DND-41 (cell line): Measurements from ENCODE around the gene PFDN1.

Experiments
- CTCF ChIP-seq: IDR thresholded peaks from 2 replicates; pipeline ENCODE4 v1.5.1; 2012; ENCODE audit warnings: borderline replicate concordance, low read length, moderate library complexity, mild to moderate bottlenecking; ENCODE audit not compliant: poor library complexity, severe bottlenecking; ENCODE audit errors: extremely low read depth
- EZH2 ChIP-seq: IDR thresholded peaks from 3 replicates; pipeline ENCODE4 v1.6.1; 2012; ENCODE audit warnings: borderline replicate concordance, low read depth, mild to moderate bottlenecking, moderate library complexity, low read length, inconsistent platforms; ENCODE audit not compliant: severe bottlenecking

DNA sequence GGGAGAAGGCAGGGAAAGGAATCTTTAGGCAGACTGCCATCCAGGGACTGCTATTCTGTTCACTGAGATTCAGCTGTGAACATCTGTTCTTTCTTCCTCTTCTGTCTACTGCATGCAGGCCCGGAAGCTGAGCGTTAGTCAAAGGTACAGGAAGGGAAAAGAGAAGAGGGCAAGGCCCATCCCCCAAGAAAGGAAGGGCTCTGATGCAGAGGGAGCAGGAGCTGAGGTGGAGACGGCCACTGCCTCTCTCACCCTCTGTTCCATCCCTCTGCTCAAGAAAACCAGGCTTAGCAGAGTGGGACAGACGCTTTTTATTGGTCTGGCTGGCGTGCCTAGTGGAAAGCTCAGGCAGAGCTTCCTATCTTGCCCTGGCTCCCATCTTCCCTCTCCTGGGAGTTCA, 57.6 kb downstream of the PFDN1 start:
- TF ChIP-seq CTCF (no peak), EZH2 (no peak)
